ENCODE data around the gene CTSZ.
"Not testable (repeated sequence)": the region's sequence is repeated elsewhere in the genome, so short reads cannot be mapped to it uniquely, and the experiment has no call there.

Gene CTSZ

GRCh38 chr20:59006864-59007664 is at the start of gene CTSZ:
TSS of gene CTSZ (minus strand) at chr20:59007254. CDS start at chr20:59007128, 126 bp downstream.
- peak within 1 kb of the TSS; percentile 86 to 87 for H3K4me3 Mint-ChIP-seq
- H3K9me3 Mint-ChIP-seq: no peaks in the 10 kb centered on the region
- no peaks in the 10 kb centered on the region for H3K27me3 Mint-ChIP-seq
- peak within 1 kb of the TSS; percentile 90 to 94 for H3K27ac Mint-ChIP-seq
- peaks cover 68% of the 10 kb centered on the region for H3K4me1 Mint-ChIP-seq
- ATAC-seq (peak; percentile 69), DNase-seq (peak; percentile 45 to 54)

- Mint-ChIP-seq H3K4me1 (no peaks in the 10 kb centered on the region), H3K9me3 (no peaks in the 10 kb centered on the region), H3K27me3 (peaks cover 21% of the 10 kb centered on the region), H3K27ac (no peak overlapping the region), H3K4me3 (no peak overlapping the region)
- no peak for DNase-seq
- ATAC-seq: no peak
These were observed 48.2 kb upstream of the CTSZ start for GRCh38 chr20:59055302-59055701.

GRCh38 chr20:59051666-59052185 is 44.7 kb upstream of the CTSZ start:
- no peaks in the 10 kb centered on the region for H3K9me3 Mint-ChIP-seq

GRCh38 chr20:59050437-59050836 is 43.4 kb upstream of the CTSZ start:
- no peaks in the 10 kb centered on the region for H3K9me3 Mint-ChIP-seq
- H3K27ac Mint-ChIP-seq: peak overlapping the region in 1 of 2 donors; percentile 59
- DNase-seq (no peak), ATAC-seq (no peak)
- H3K4me3 Mint-ChIP-seq: no peak overlapping the region
- H3K27me3 Mint-ChIP-seq: peaks cover 35% of the 10 kb centered on the region
- peaks cover 19% of the 10 kb centered on the region for H3K4me1 Mint-ChIP-seq

More at GRCh38 chr20:59051666-59052185, 44.7 kb upstream of the CTSZ start:
- DNase-seq (no peak), ATAC-seq (no peak)
- peaks cover 35% of the 10 kb centered on the region for H3K27me3 Mint-ChIP-seq
- H3K4me1 Mint-ChIP-seq: peaks cover 19% of the 10 kb centered on the region
- no peak overlapping the region for H3K27ac Mint-ChIP-seq
- H3K4me3 Mint-ChIP-seq: no peak overlapping the region

- no peaks in the 10 kb centered on the region for H3K9me3 Mint-ChIP-seq
- H3K4me1 Mint-ChIP-seq: peaks cover 24% of the 10 kb centered on the region
- peaks cover 26% of the 10 kb centered on the region for H3K27me3 Mint-ChIP-seq
- DNase-seq (no peak), ATAC-seq (no peak)
- H3K27ac Mint-ChIP-seq: no peak overlapping the region
- no peak overlapping the region for H3K4me3 Mint-ChIP-seq
These were observed 41.6 kb upstream of the CTSZ start for GRCh38 chr20:59048681-59049030.

GRCh38 chr20:59047938-59048680 is 41.1 kb upstream of the CTSZ start:
- Mint-ChIP-seq H3K27ac (peak overlapping the region in 1 of 2 donors; percentile 18), H3K9me3 (no peaks in the 10 kb centered on the region), H3K27me3 (peaks cover 26% of the 10 kb centered on the region), H3K4me3 (no peak overlapping the region), H3K4me1 (peaks cover 29% of the 10 kb centered on the region)
- peak; percentile 42 for ATAC-seq
- DNase-seq: no peak

- no peak for DNase-seq
- Mint-ChIP-seq H3K27me3 (peaks cover 22% of the 10 kb centered on the region), H3K4me3 (no peak overlapping the region), H3K9me3 (no peaks in the 10 kb centered on the region), H3K27ac (peak overlapping the region in 1 of 2 donors; percentile 9), H3K4me1 (peaks cover 32% of the 10 kb centered on the region)
- ATAC-seq: no peak
These were observed 39.8 kb upstream of the CTSZ start for GRCh38 chr20:59046862-59047261.

GRCh38 chr20:59044796-59045195 is 37.7 kb upstream of the CTSZ start:
- H3K4me1 Mint-ChIP-seq: peaks cover 46% of the 10 kb centered on the region
- ATAC-seq (no peak), DNase-seq (no peak)
- H3K27me3 Mint-ChIP-seq: peaks cover 8% of the 10 kb centered on the region
- no peak overlapping the region for H3K4me3 Mint-ChIP-seq
- no peaks in the 10 kb centered on the region for H3K9me3 Mint-ChIP-seq
- no peak overlapping the region for H3K27ac Mint-ChIP-seq

GRCh38 chr20:59044295-59044694 is 37.2 kb upstream of the CTSZ start:
- H3K27me3 Mint-ChIP-seq: peaks cover 3% of the 10 kb centered on the region
- H3K9me3 Mint-ChIP-seq: no peaks in the 10 kb centered on the region
- peaks cover 46% of the 10 kb centered on the region for H3K4me1 Mint-ChIP-seq
- H3K4me3 Mint-ChIP-seq: no peak overlapping the region
- ATAC-seq (no peak), DNase-seq (no peak)
- no peak overlapping the region for H3K27ac Mint-ChIP-seq

- Mint-ChIP-seq H3K27ac (peak overlapping the region in 1 of 2 donors; percentile 55), H3K27me3 (no peaks in the 10 kb centered on the region), H3K4me3 (peak overlapping the region; percentile 83 to 95), H3K4me1 (peaks cover 51% of the 10 kb centered on the region), H3K9me3 (no peaks in the 10 kb centered on the region)
- DNase-seq (no peak), ATAC-seq (no peak)
These were observed 36.6 kb upstream of the CTSZ start for GRCh38 chr20:59043698-59044097.

- peak overlapping the region; percentile 83 to 95 for H3K4me3 Mint-ChIP-seq
- H3K4me1 Mint-ChIP-seq: peaks cover 53% of the 10 kb centered on the region
- peak; percentile 97 for ATAC-seq
- H3K27me3 Mint-ChIP-seq: no peaks in the 10 kb centered on the region
- H3K9me3 Mint-ChIP-seq: no peaks in the 10 kb centered on the region
- H3K27ac Mint-ChIP-seq: peak overlapping the region; percentile 96 to 97
- peak; percentile 95 to 96 for DNase-seq
These were observed 36.0 kb upstream of the CTSZ start for GRCh38 chr20:59042796-59043631.

GRCh38 chr20:59042151-59042795 is 35.2 kb upstream of the CTSZ start, which contains the start of gene PRELID3B:
TSS of gene PRELID3B (minus strand) at chr20:59042786. CDS start at chr20:59042730, 56 bp downstream.
- peak within 1 kb of the TSS; percentile 83 to 95 for H3K4me3 Mint-ChIP-seq
- H3K4me1 Mint-ChIP-seq: peaks cover 56% of the 10 kb centered on the region
- DNase-seq: no peak
- H3K27me3 Mint-ChIP-seq: no peaks in the 10 kb centered on the region
- peak; percentile 63 for ATAC-seq
- peak within 1 kb of the TSS; percentile 96 to 97 for H3K27ac Mint-ChIP-seq
- no peaks in the 10 kb centered on the region for H3K9me3 Mint-ChIP-seq

GRCh38 chr20:59041487-59041886 is 34.4 kb upstream of the CTSZ start:
- H3K9me3 Mint-ChIP-seq, DNase-seq, ATAC-seq, H3K27me3 Mint-ChIP-seq: not testable (repeated sequence)
- H3K4me1 Mint-ChIP-seq: peaks cover 64% of the 10 kb centered on the region
- H3K4me3 Mint-ChIP-seq: peak overlapping the region; percentile 83 to 95
- peak overlapping the region; percentile 75 to 79 for H3K27ac Mint-ChIP-seq

- Mint-ChIP-seq H3K4me1 (peaks cover 72% of the 10 kb centered on the region), H3K4me3 (peak overlapping the region; percentile 83 to 95), H3K27me3 (no peaks in the 10 kb centered on the region), H3K9me3 (no peaks in the 10 kb centered on the region), H3K27ac (peak overlapping the region; percentile 29 to 54)
- DNase-seq (no peak), ATAC-seq (no peak)
These were observed 33.6 kb upstream of the CTSZ start for GRCh38 chr20:59040667-59041066.

GRCh38 chr20:59039233-59039632 is 32.2 kb upstream of the CTSZ start:
- Mint-ChIP-seq H3K9me3 (no peaks in the 10 kb centered on the region), H3K27me3 (no peaks in the 10 kb centered on the region), H3K4me1 (peaks cover 77% of the 10 kb centered on the region), H3K27ac (peak overlapping the region; percentile 61 to 95), H3K4me3 (peak overlapping the region; percentile 58 to 83)
- ATAC-seq (no peak), DNase-seq (no peak)
